Breast epithelium (tissue), 3 donors: ENCODE measurements around the gene PLCB4.

Experiments used
- CTCF ChIP-seq, 3 donors: fragments of 450-650 bp; IDR thresholded peaks; one replicate each; pipeline ENCODE4 v1.5.1; 2016 to 2017; ENCODE audit warnings: antibody characterized with exemption in 3 of 3, mild to moderate bottlenecking in 3 of 3, moderate library complexity in 3 of 3
- POLR2A ChIP-seq: fragments of 450-650 bp; IDR thresholded peaks from one replicate; pipeline ENCODE4 v1.6.1; 2016; ENCODE audit warnings: antibody characterized with exemption, mild to moderate bottlenecking, moderate library complexity
- POLR2AphosphoS5 ChIP-seq, 3 donors: sonication (generic); formaldehyde crosslinking; IDR thresholded peaks; one replicate each; pipeline ENCODE4 v1.6.1; 2017; ENCODE audit warnings: antibody characterized with exemption in 3 of 3

GRCh38 chr20:9109566-9109965 is 40.7 kb downstream of the PLCB4 start:
- TF ChIP-seq POLR2A (no peak), CTCF (IDR thresholded peaks at IDR 0.05) (no peak), POLR2AphosphoS5 (IDR thresholded peaks at IDR 0.05) (no peak)
